GM23338 (cell line): ENCODE results near the gene DOCK1. TPM values are rescaled to one million over a fixed set of nuclear protein-coding genes. Genes with fewer than 3 reads are reported as not detected.

Experiments used
- ATAC-seq: fragments of 200-7000 bp; cut with Tn5 transposase; 3 replicates; pipeline ENCODE4 v1.9.1; 2020
- DNase-seq: peaks from one replicate; pipeline ENCODE4 v3.0.0-alpha.2; 2015; ENCODE audit warnings: low spot score
- H2AFZ ChIP-seq: fragments of 200-600 bp; sonication (generic); 2 replicates; pipeline ENCODE4 v1.8.0; 2016; ENCODE audit warnings: antibody characterized with exemption, mild to moderate bottlenecking, moderate library complexity
- H3F3A ChIP-seq: fragments of 200-600 bp; sonication (generic); replicated peaks from 2 replicates; pipeline ENCODE4 v1.8.0; 2017; ENCODE audit warnings: antibody characterized with exemption, mixed run types, low read depth
- H3K27ac ChIP-seq: fragments of 200-600 bp; sonication (generic); 2 replicates; pipeline ENCODE4 v1.6.1; 2016; ENCODE audit warnings: low read depth
- H3K27me3 ChIP-seq: fragments of 200-600 bp; sonication (generic); 2 replicates; pipeline ENCODE4 v1.8.0; 2016; ENCODE audit warnings: mild to moderate bottlenecking, mixed run types, moderate library complexity; ENCODE audit not compliant: insufficient read depth
- H3K36me3 ChIP-seq: fragments of 200-600 bp; sonication (generic); 2 replicates; pipeline ENCODE4 v1.8.0; 2016; ENCODE audit warnings: mild to moderate bottlenecking; ENCODE audit not compliant: insufficient read depth
- H3K4me1 ChIP-seq: fragments of 200-600 bp; sonication (generic); 2 replicates; pipeline ENCODE4 v1.8.0; 2016; ENCODE audit warnings: mild to moderate bottlenecking, moderate library complexity; ENCODE audit not compliant: insufficient read depth
- H3K4me2 ChIP-seq: fragments of 200-600 bp; sonication (generic); 2 replicates; pipeline ENCODE4 v1.7.1; 2017; ENCODE audit warnings: mixed run types
- H3K4me3 ChIP-seq: fragments of 200-600 bp; sonication (generic); 2 replicates; pipeline ENCODE4 v1.6.1; 2016; ENCODE audit warnings: mixed run types
- H3K79me2 ChIP-seq: fragments of 200-600 bp; sonication (generic); replicated peaks from 2 replicates; pipeline ENCODE4 v1.8.0; 2017; ENCODE audit warnings: mild to moderate bottlenecking; ENCODE audit not compliant: insufficient read depth
- H3K9me2 ChIP-seq: fragments of 200-600 bp; sonication (generic); 2 replicates; pipeline ENCODE4 v1.8.0; 2017; ENCODE audit not compliant: insufficient read depth
- H4K20me1 ChIP-seq: fragments of 200-600 bp; sonication (generic); replicated peaks from 2 replicates; pipeline ENCODE4 v1.8.0; 2017; ENCODE audit warnings: mild to moderate bottlenecking; ENCODE audit not compliant: insufficient read depth
- H3K27ac Mint-ChIP-seq: 2 replicates; pipeline ENCODE4 v1.8.0; 2020; ENCODE audit warnings: inconsistent platforms, mild to moderate bottlenecking, moderate library complexity, mixed read lengths
- H3K27me3 Mint-ChIP-seq: 3 replicates; pipeline ENCODE4 v1.8.0; 2022; ENCODE audit warnings: low read depth, mild to moderate bottlenecking, moderate library complexity, mixed read lengths, inconsistent platforms; ENCODE audit not compliant: insufficient read depth, poor library complexity
- H3K36me3 Mint-ChIP-seq: 3 replicates; pipeline ENCODE4 v1.8.0; 2021; ENCODE audit warnings: low read depth, mild to moderate bottlenecking, inconsistent platforms, moderate library complexity, mixed read lengths
- H3K4me1 Mint-ChIP-seq: 3 replicates; pipeline ENCODE4 v1.8.0; 2020; ENCODE audit warnings: mild to moderate bottlenecking, inconsistent platforms, mixed read lengths
- H3K4me3 Mint-ChIP-seq: 3 replicates; pipeline ENCODE4 v1.8.0; 2021; ENCODE audit warnings: moderate library complexity, mild to moderate bottlenecking, inconsistent platforms, mixed read lengths
- H3K9me3 Mint-ChIP-seq: 3 replicates; pipeline ENCODE4 v1.8.0; 2020; ENCODE audit warnings: moderate library complexity, mild to moderate bottlenecking, inconsistent platforms, mixed read lengths
- EZH2 ChIP-seq: fragments of 200-600 bp; sonication (generic); IDR thresholded peaks from one replicate; pipeline ENCODE4 v1.8.0; 2017; ENCODE audit warnings: antibody characterized with exemption, mild to moderate bottlenecking, low read depth; ENCODE audit not compliant: unreplicated experiment
- EZH2phosphoT487 ChIP-seq: fragments of 200-600 bp; sonication (generic); IDR thresholded peaks from one replicate; pipeline ENCODE4 v1.8.1; 2018; ENCODE audit warnings: antibody characterized with exemption; ENCODE audit not compliant: unreplicated experiment
- NANOG ChIP-seq: IDR thresholded peaks from 2 replicates; pipeline ENCODE4 v1.6.1; 2016; ENCODE audit warnings: antibody characterized with exemption, borderline replicate concordance
- POLR2AphosphoS5 ChIP-seq: IDR thresholded peaks from 2 replicates; pipeline ENCODE4 v1.6.1; 2016; ENCODE audit warnings: antibody characterized with exemption, low read depth
- STAT1 ChIP-seq: IDR thresholded peaks from one replicate; pipeline ENCODE4 v1.6.1; 2016; ENCODE audit warnings: antibody characterized with exemption; ENCODE audit not compliant: unreplicated experiment
- ZNF114 ChIP-seq: fragments of 250-450 bp; sonication (Bioruptor Pico); IDR thresholded peaks from 2 replicates; pipeline ENCODE4 v1.5.0; 2020; ENCODE audit warnings: mild to moderate bottlenecking, moderate library complexity
- polyA plus RNA-seq: library from polyadenylated mRNA; unstranded; fragments of >200 nt; fragmentation: Nextera tagmentation; extraction: Ambion mirVana; gene quantifications from 2 replicates; pipeline ENCODE4 v1.2.1, GENCODE V29; 2016
- total RNA-seq: library from RNA; depleted of rRNA; stranded (reverse); fragments of >200 nt; shearing (Covaris generic); gene quantifications from 2 replicates; pipeline ENCODE4 v1.2.3, GENCODE V29; 2014
- TF ChIP-seq, protein P1 (sequence below), 2 experiments: fragments of 200-600 bp in 1 of 2; sonication (generic) in 1 of 2; conservative IDR thresholded peaks; 2 replicates each; pipeline versions ENCODE4 v1.5.1 to v1.6.1; 2016 to 2017; ENCODE audit warnings: antibody characterized with exemption in 2 of 2, low read depth in 2 of 2, mild to moderate bottlenecking in 2 of 2, moderate library complexity in 1 of 2
- TF ChIP-seq, protein P2 (sequence below): fragments of 250-450 bp; sonication (Bioruptor Pico); IDR thresholded peaks from 2 replicates; pipeline ENCODE4 v1.5.0; 2020; ENCODE audit warnings: mild to moderate bottlenecking, moderate library complexity
- TF ChIP-seq, protein P3 (sequence below): IDR thresholded peaks from one replicate; pipeline ENCODE4 v1.6.1; 2018; ENCODE audit warnings: antibody characterized with exemption; ENCODE audit not compliant: unreplicated experiment
- TF ChIP-seq, protein P4 (sequence below): IDR thresholded peaks from 2 replicates; pipeline ENCODE4 v1.6.1; 2016; ENCODE audit warnings: antibody characterized with exemption

DOCK1 gene
- total and polyA plus RNA-seq, 2 experiments from 2014 or later, result 13.2 to 55.3 TPM

DNA sequence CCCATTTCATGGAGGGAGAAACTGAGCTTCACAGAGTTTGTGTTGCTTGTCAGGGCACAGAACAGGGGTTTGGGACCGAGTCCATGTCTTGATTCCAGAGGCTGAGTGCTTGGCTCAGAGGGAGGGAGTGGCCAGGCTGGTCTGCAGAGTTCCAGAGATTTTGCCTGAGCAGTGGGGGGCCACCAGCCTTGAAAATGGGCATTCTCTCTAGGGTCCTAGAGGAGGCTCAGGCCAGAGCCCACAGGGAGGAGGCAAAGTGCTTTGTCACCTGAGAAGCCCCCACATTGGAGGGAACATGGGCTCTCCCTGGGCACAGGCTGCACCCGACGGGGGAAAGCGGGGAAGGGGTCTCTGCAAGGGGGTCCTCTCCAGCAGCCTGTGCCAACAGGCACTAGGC, 51.5 kb downstream of the DOCK1 start (continued):
- TF ChIP-seq, protein P1, sequence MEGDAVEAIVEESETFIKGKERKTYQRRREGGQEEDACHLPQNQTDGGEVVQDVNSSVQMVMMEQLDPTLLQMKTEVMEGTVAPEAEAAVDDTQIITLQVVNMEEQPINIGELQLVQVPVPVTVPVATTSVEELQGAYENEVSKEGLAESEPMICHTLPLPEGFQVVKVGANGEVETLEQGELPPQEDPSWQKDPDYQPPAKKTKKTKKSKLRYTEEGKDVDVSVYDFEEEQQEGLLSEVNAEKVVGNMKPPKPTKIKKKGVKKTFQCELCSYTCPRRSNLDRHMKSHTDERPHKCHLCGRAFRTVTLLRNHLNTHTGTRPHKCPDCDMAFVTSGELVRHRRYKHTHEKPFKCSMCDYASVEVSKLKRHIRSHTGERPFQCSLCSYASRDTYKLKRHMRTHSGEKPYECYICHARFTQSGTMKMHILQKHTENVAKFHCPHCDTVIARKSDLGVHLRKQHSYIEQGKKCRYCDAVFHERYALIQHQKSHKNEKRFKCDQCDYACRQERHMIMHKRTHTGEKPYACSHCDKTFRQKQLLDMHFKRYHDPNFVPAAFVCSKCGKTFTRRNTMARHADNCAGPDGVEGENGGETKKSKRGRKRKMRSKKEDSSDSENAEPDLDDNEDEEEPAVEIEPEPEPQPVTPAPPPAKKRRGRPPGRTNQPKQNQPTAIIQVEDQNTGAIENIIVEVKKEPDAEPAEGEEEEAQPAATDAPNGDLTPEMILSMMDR (conservative IDR thresholded peaks at IDR 0.05; ENCODE audit: low read depth in 2 of 2), result no peak
- TF ChIP-seq, protein P2, sequence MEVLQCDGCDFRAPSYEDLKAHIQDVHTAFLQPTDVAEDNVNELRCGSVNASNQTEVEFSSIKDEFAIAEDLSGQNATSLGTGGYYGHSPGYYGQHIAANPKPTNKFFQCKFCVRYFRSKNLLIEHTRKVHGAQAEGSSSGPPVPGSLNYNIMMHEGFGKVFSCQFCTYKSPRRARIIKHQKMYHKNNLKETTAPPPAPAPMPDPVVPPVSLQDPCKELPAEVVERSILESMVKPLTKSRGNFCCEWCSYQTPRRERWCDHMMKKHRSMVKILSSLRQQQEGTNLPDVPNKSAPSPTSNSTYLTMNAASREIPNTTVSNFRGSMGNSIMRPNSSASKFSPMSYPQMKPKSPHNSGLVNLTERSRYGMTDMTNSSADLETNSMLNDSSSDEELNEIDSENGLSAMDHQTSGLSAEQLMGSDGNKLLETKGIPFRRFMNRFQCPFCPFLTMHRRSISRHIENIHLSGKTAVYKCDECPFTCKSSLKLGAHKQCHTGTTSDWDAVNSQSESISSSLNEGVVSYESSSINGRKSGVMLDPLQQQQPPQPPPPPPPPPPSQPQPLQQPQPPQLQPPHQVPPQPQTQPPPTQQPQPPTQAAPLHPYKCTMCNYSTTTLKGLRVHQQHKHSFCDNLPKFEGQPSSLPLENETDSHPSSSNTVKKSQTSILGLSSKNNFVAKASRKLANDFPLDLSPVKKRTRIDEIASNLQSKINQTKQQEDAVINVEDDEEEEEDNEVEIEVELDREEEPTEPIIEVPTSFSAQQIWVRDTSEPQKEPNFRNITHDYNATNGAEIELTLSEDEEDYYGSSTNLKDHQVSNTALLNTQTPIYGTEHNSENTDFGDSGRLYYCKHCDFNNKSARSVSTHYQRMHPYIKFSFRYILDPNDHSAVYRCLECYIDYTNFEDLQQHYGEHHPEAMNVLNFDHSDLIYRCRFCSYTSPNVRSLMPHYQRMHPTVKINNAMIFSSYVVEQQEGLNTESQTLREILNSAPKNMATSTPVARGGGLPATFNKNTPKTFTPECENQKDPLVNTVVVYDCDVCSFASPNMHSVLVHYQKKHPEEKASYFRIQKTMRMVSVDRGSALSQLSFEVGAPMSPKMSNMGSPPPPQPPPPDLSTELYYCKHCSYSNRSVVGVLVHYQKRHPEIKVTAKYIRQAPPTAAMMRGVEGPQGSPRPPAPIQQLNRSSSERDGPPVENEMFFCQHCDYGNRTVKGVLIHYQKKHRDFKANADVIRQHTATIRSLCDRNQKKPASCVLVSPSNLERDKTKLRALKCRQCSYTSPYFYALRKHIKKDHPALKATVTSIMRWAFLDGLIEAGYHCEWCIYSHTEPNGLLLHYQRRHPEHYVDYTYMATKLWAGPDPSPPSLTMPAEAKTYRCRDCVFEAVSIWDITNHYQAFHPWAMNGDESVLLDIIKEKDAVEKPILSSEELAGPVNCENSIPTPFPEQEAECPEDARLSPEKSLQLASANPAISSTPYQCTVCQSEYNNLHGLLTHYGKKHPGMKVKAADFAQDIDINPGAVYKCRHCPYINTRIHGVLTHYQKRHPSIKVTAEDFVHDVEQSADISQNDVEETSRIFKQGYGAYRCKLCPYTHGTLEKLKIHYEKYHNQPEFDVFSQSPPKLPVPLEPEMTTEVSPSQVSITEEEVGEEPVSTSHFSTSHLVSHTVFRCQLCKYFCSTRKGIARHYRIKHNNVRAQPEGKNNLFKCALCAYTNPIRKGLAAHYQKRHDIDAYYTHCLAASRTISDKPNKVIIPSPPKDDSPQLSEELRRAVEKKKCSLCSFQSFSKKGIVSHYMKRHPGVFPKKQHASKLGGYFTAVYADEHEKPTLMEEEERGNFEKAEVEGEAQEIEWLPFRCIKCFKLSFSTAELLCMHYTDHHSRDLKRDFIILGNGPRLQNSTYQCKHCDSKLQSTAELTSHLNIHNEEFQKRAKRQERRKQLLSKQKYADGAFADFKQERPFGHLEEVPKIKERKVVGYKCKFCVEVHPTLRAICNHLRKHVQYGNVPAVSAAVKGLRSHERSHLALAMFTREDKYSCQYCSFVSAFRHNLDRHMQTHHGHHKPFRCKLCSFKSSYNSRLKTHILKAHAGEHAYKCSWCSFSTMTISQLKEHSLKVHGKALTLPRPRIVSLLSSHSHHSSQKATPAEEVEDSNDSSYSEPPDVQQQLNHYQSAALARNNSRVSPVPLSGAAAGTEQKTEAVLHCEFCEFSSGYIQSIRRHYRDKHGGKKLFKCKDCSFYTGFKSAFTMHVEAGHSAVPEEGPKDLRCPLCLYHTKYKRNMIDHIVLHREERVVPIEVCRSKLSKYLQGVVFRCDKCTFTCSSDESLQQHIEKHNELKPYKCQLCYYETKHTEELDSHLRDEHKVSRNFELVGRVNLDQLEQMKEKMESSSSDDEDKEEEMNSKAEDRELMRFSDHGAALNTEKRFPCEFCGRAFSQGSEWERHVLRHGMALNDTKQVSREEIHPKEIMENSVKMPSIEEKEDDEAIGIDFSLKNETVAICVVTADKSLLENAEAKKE (CRISPR knock-in tag), result no peak
- TF ChIP-seq POLR2AphosphoS5 (no peak), EZH2phosphoT487 (no peak), EZH2 (no peak), STAT1 (no peak)

DNA sequence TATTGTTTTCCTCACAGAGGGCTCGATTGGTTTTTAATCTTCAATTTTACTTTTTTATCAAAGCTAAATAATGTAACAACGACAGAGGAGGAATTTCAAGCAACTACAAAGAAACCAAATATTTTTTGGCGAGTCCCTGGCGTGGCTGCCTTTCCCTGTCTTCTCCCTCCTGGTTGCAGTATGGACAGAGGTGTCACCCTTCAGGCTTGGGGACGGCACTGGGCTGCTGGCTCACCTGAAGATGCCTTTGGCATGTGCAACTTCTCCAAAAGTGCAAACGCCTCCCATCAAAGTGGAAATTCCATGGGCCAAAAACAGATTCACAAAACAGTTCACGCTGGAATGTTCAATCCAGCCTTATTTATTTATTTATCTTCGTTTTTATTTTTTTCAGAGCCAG, 51.9 kb downstream of the DOCK1 start:
- H3K4me1 ChIP-seq, result no peaks in the 10 kb centered on the region; the same call in 1 of the 2 replicates
- Mint-ChIP-seq H3K36me3 (no peaks in the 10 kb centered on the region; the same call in 2 of the 3 replicates), H3K27ac (no peak overlapping the region), H3K4me1 (peaks cover 26% of the 10 kb centered on the region), H3K27me3 (no peaks in the 10 kb centered on the region), H3K9me3 (no peaks in the 10 kb centered on the region), H3K4me3 (no peak overlapping the region)
- H3K36me3 ChIP-seq, result no peaks in the 10 kb centered on the region
- peaks cover 12% of the 10 kb centered on the region for H3F3A ChIP-seq
- no peak overlapping the region for H3K4me2 ChIP-seq
- DNase-seq (no peak), ATAC-seq (no peak)
- H3K27me3 ChIP-seq, result no peaks in the 10 kb centered on the region
- no peak overlapping the region for H3K4me3 ChIP-seq
- no peak overlapping the region for H2AFZ ChIP-seq
- H3K79me2 ChIP-seq, result peaks cover 94% of the 10 kb centered on the region
- no peak overlapping the region for H3K27ac ChIP-seq
- 0 out of 2 replicates have a peak, but pooled peaks cover 4% of the 10 kb centered on the region for H3K9me2 ChIP-seq
- peaks cover 4% of the 10 kb centered on the region for H4K20me1 ChIP-seq
- TF ChIP-seq, protein P3, sequence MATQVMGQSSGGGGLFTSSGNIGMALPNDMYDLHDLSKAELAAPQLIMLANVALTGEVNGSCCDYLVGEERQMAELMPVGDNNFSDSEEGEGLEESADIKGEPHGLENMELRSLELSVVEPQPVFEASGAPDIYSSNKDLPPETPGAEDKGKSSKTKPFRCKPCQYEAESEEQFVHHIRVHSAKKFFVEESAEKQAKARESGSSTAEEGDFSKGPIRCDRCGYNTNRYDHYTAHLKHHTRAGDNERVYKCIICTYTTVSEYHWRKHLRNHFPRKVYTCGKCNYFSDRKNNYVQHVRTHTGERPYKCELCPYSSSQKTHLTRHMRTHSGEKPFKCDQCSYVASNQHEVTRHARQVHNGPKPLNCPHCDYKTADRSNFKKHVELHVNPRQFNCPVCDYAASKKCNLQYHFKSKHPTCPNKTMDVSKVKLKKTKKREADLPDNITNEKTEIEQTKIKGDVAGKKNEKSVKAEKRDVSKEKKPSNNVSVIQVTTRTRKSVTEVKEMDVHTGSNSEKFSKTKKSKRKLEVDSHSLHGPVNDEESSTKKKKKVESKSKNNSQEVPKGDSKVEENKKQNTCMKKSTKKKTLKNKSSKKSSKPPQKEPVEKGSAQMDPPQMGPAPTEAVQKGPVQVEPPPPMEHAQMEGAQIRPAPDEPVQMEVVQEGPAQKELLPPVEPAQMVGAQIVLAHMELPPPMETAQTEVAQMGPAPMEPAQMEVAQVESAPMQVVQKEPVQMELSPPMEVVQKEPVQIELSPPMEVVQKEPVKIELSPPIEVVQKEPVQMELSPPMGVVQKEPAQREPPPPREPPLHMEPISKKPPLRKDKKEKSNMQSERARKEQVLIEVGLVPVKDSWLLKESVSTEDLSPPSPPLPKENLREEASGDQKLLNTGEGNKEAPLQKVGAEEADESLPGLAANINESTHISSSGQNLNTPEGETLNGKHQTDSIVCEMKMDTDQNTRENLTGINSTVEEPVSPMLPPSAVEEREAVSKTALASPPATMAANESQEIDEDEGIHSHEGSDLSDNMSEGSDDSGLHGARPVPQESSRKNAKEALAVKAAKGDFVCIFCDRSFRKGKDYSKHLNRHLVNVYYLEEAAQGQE, result no peak
- TF ChIP-seq, protein P4, sequence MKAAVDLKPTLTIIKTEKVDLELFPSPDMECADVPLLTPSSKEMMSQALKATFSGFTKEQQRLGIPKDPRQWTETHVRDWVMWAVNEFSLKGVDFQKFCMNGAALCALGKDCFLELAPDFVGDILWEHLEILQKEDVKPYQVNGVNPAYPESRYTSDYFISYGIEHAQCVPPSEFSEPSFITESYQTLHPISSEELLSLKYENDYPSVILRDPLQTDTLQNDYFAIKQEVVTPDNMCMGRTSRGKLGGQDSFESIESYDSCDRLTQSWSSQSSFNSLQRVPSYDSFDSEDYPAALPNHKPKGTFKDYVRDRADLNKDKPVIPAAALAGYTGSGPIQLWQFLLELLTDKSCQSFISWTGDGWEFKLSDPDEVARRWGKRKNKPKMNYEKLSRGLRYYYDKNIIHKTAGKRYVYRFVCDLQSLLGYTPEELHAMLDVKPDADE, result no peak
- no peak for TF ChIP-seq EZH2
- TF ChIP-seq ZNF114 (CRISPR knock-in tag), result no peak
- TF ChIP-seq STAT1, result no peak
- TF ChIP-seq, protein P1 (conservative IDR thresholded peaks at IDR 0.05; ENCODE audit: low read depth in 2 of 2), result no peak
- no peak for TF ChIP-seq NANOG
